ENCODE results near the gene TAPT1.

The TAPT1 gene

GRCh38 chr4:16118090-16118489 is 108.2 kb downstream of the TAPT1 start:
- no peak for TF ChIP-seq CTCF (IDR thresholded peaks at IDR 0.05; ENCODE audit: low read depth, low read length)
- DNase-seq: no peak
- no peaks in the 10 kb centered on the region for H3K9me3 ChIP-seq

GRCh38 chr4:16117164-16117563 is 109.1 kb downstream of the TAPT1 start:
- no peak overlapping the region for H3K4me3 ChIP-seq (ENCODE audit: low read depth, low read length)
- DNase-seq: no peak
- H3K4me1 ChIP-seq: no peaks in the 10 kb centered on the region
- H3K36me3 ChIP-seq: no peaks in the 10 kb centered on the region
- no peaks in the 10 kb centered on the region for H3K9me3 ChIP-seq
- no peak for TF ChIP-seq CTCF (IDR thresholded peaks at IDR 0.05; ENCODE audit: low read depth, low read length)
- H3K27me3 ChIP-seq: no peaks in the 10 kb centered on the region

More at GRCh38 chr4:16118090-16118489, 108.2 kb downstream of the TAPT1 start:
- Histone ChIP-seq H3K36me3 (no peaks in the 10 kb centered on the region), H3K27me3 (no peaks in the 10 kb centered on the region), H3K4me3 (ENCODE audit: low read depth, low read length) (no peak overlapping the region), H3K4me1 (no peaks in the 10 kb centered on the region)

GRCh38 chr4:16116493-16116990 is 109.7 kb downstream of the TAPT1 start:
- DNase-seq: no peak
- TF ChIP-seq CTCF (IDR thresholded peaks at IDR 0.05; ENCODE audit: low read depth, low read length): no peak
- H3K27me3 ChIP-seq: no peaks in the 10 kb centered on the region
- H3K36me3 ChIP-seq: no peaks in the 10 kb centered on the region
- H3K9me3 ChIP-seq: no peaks in the 10 kb centered on the region
- no peaks in the 10 kb centered on the region for H3K4me1 ChIP-seq
- H3K4me3 ChIP-seq (ENCODE audit: low read depth, low read length): no peak overlapping the region

- Histone ChIP-seq H3K4me1 (no peaks in the 10 kb centered on the region), H3K27me3 (no peaks in the 10 kb centered on the region), H3K4me3 (ENCODE audit: low read depth, low read length) (no peak overlapping the region), H3K9me3 (no peaks in the 10 kb centered on the region), H3K36me3 (no peaks in the 10 kb centered on the region)
- TF ChIP-seq CTCF (IDR thresholded peaks at IDR 0.05; ENCODE audit: low read depth, low read length): no peak
- DNase-seq: no peak
These were observed 110.3 kb downstream of the TAPT1 start for GRCh38 chr4:16116019-16116418.

GRCh38 chr4:16114546-16114945 is 111.7 kb downstream of the TAPT1 start:
- Histone ChIP-seq H3K27me3 (no peaks in the 10 kb centered on the region), H3K4me3 (ENCODE audit: low read depth, low read length) (no peak overlapping the region), H3K9me3 (no peaks in the 10 kb centered on the region), H3K4me1 (no peaks in the 10 kb centered on the region), H3K36me3 (no peaks in the 10 kb centered on the region)
- no peak for DNase-seq
- TF ChIP-seq CTCF (IDR thresholded peaks at IDR 0.05; ENCODE audit: low read depth, low read length): no peak

GRCh38 chr4:16113741-16114140 is 112.5 kb downstream of the TAPT1 start:
- Histone ChIP-seq H3K4me1 (no peaks in the 10 kb centered on the region), H3K4me3 (ENCODE audit: low read depth, low read length) (no peak overlapping the region), H3K27me3 (no peaks in the 10 kb centered on the region), H3K36me3 (no peaks in the 10 kb centered on the region), H3K9me3 (no peaks in the 10 kb centered on the region)
- DNase-seq: no peak
- no peak for TF ChIP-seq CTCF (IDR thresholded peaks at IDR 0.05; ENCODE audit: low read depth, low read length)
